ENCODE data around the gene AFF3. TPM values are rescaled to one million over a fixed set of nuclear protein-coding genes. Genes with fewer than 3 reads are reported as not detected.

Gene AFF3
- total and polyA plus RNA-seq, 4 donors: 4.2 to 90.9 (median 14.6) TPM

DNA sequence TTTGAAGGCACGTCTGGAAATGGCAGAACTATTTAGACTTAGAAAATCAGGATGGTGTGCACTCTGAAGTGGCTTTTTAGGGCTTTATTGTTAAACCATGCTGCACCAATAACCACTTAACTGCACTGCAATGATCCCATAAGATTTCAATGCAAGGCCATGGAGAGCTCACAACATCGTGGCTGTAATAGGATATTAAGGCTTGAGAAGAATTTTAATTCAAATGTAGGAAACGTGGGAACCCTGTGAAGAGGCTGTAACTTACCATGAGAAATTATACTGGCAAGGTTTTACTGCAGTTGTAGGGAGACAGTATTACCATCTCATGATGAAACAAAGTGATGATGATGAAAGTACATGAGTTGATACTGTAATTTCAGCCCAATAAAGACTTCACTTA is 242.5 kb downstream of the AFF3 start:
- Histone ChIP-seq H3K27ac (ENCODE audit: low read depth in 1 of 2, low read length in 1 of 2) (no peak overlapping the region), H3K9ac (ENCODE audit: insufficient read depth in 1 of 2, low read length in 2 of 2) (no peak overlapping the region), H3K9me3 (ENCODE audit: control insufficient read depth in 4 of 4, insufficient read depth in 3 of 4, low read length in 3 of 4) (peaks cover 0 to 2% (median 0%) of the 10 kb centered on the region in 4 donors), H3K4me1 (ENCODE audit: control insufficient read depth in 5 of 5, insufficient read depth in 5 of 5, low read length in 5 of 5) (peaks cover 0 to 11% (median 2%) of the 10 kb centered on the region in 5 donors), H3K4me3 (no peak overlapping the region), H3K36me3 (ENCODE audit: control insufficient read depth in 4 of 4, insufficient read depth in 4 of 4, low read length in 4 of 4) (no peaks in the 10 kb centered on the region), H3K27me3 (ENCODE audit: control insufficient read depth in 3 of 3, insufficient read depth in 3 of 3, low read length in 2 of 3) (no peaks in the 10 kb centered on the region)
- 91 to 93% methylated on average over 3 of the region's 3 CpGs for WGBS, 2 donors
- TF ChIP-seq, protein P1, sequence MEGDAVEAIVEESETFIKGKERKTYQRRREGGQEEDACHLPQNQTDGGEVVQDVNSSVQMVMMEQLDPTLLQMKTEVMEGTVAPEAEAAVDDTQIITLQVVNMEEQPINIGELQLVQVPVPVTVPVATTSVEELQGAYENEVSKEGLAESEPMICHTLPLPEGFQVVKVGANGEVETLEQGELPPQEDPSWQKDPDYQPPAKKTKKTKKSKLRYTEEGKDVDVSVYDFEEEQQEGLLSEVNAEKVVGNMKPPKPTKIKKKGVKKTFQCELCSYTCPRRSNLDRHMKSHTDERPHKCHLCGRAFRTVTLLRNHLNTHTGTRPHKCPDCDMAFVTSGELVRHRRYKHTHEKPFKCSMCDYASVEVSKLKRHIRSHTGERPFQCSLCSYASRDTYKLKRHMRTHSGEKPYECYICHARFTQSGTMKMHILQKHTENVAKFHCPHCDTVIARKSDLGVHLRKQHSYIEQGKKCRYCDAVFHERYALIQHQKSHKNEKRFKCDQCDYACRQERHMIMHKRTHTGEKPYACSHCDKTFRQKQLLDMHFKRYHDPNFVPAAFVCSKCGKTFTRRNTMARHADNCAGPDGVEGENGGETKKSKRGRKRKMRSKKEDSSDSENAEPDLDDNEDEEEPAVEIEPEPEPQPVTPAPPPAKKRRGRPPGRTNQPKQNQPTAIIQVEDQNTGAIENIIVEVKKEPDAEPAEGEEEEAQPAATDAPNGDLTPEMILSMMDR (IDR thresholded peaks at IDR 0.05; ENCODE audit: control extremely low read depth, extremely low read depth): no peak
- DNase-seq (no peak), ATAC-seq (ENCODE audit: insufficient read depth, low FRiP score) (no peak)

DNA sequence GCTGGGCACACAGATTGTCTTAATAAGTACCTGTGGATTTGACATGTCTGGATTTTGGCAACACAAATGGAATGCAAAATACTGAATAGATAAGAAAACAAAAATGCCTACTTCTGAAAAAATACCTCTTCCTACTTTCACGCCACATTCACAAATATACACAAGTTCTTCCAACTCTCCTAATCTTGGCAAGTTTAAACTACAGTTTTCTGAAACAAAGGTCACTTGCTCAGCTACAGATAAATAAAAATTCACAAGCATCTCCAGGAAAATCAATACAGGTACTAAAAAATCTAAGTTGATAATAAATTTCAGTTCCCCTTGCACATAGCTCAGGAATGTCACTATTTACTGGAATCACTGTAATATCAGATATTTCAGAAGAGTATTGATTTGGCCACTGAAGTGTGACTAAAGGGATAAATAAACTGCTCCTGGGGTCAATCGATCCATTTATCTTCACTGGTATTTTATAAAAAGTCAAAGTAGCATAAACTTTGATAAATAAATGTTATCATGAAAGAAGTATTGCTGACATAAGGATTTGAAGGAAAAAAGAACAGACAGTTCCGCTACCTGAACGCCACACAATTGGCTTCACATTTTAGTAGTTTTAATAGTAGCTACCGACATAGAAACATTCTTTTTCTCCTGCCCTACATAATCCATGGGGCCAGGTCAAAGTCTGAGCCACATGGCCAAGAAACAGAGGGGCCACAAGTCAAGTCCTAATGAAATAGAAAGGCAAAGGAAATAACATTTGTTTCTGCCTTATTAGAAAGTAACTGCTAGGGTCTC is 243.1 kb downstream of the AFF3 start:
- Histone ChIP-seq H3K27me3 (ENCODE audit: control insufficient read depth in 3 of 3, insufficient read depth in 3 of 3, low read length in 2 of 3) (no peaks in the 10 kb centered on the region), H3K9me3 (ENCODE audit: control insufficient read depth in 4 of 4, insufficient read depth in 3 of 4, low read length in 3 of 4) (peaks cover 0 to 2% (median 0%) of the 10 kb centered on the region in 4 donors), H3K4me3 (no peak overlapping the region), H3K9ac (ENCODE audit: insufficient read depth in 1 of 2, low read length in 2 of 2) (no peak overlapping the region), H3K36me3 (ENCODE audit: control insufficient read depth in 4 of 4, insufficient read depth in 4 of 4, low read length in 4 of 4) (no peaks in the 10 kb centered on the region), H3K4me1 (ENCODE audit: control insufficient read depth in 5 of 5, insufficient read depth in 5 of 5, low read length in 5 of 5) (peaks cover 0 to 7% (median 2%) of the 10 kb centered on the region in 5 donors), H3K27ac (ENCODE audit: low read depth in 1 of 2, low read length in 1 of 2) (no peak overlapping the region)
- 84 to 99% methylated on average over 5 of the region's 5 CpGs for WGBS, 2 donors
- DNase-seq: no peak
- ATAC-seq (ENCODE audit: insufficient read depth, low FRiP score): no peak
- TF ChIP-seq, protein P1 (IDR thresholded peaks at IDR 0.05; ENCODE audit: control extremely low read depth, extremely low read depth): no peak

DNA sequence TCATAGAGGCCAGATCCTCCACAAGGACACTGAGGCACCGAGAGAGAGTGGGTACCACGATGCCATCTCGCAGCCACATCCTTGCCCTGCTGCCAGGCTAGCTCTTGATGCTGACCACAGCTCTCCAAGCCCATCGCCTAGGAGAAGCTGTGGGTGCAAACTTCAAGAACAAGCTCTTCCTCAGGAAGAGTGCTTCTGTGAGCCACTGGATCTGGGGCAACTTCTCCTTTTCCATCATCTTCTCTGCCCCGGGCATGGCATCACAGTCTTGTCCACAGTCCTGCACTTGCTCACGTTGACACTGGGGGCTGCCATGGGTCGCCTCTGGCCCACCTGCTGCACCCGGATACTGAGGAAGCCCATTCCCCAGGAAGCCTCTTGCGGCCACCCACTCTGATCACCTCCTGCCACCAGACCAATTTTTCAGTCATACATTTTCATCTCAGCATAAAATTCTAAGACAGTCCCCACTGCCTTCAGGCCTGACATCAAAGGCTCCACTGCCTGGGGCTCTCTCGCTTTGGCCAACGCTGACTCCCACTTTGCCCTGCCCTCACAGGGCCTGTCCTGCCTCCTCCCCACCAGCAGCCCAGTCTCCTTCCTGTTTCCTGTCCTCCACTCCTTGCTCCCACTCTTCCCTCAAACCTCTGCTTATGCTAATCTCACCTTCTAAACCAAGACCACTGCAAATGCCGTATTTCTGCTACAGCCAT is 243.9 kb downstream of the AFF3 start:
- DNase-seq (no peak), ATAC-seq (ENCODE audit: insufficient read depth, low FRiP score) (no peak)
- Histone ChIP-seq H3K27ac (ENCODE audit: low read depth in 1 of 2, low read length in 1 of 2) (no peak overlapping the region), H3K4me1 (ENCODE audit: control insufficient read depth in 5 of 5, insufficient read depth in 5 of 5, low read length in 5 of 5) (peaks cover 0 to 7% (median 0%) of the 10 kb centered on the region in 5 donors), H3K36me3 (ENCODE audit: control insufficient read depth in 4 of 4, insufficient read depth in 4 of 4, low read length in 4 of 4) (no peaks in the 10 kb centered on the region), H3K27me3 (ENCODE audit: control insufficient read depth in 3 of 3, insufficient read depth in 3 of 3, low read length in 2 of 3) (no peaks in the 10 kb centered on the region), H3K4me3 (no peak overlapping the region), H3K9me3 (ENCODE audit: control insufficient read depth in 4 of 4, insufficient read depth in 3 of 4, low read length in 3 of 4) (peaks cover 0 to 2% (median 0%) of the 10 kb centered on the region in 4 donors), H3K9ac (ENCODE audit: insufficient read depth in 1 of 2, low read length in 2 of 2) (no peak overlapping the region)
- TF ChIP-seq, protein P1 (IDR thresholded peaks at IDR 0.05; ENCODE audit: control extremely low read depth, extremely low read depth): no peak
- 57 to 78% methylated on average over 12 of the region's 12 CpGs for WGBS, 2 donors

All from lung (tissue), 12 donors.